ENCODE data around the gene TAL1.

GRCh38 chr1:47229031-47229885 lies 2.8 kb downstream of the TAL1 start:
- TF ChIP-seq CTCF (IDR thresholded peaks at IDR 0.05) (no peak), POLR2A (IDR thresholded peaks at IDR 0.05) (no peak)
